WERI-Rb-1 (cell line): ENCODE data around the gene LHX3.

Experiments
- DNase-seq: peaks from one replicate; pipeline ENCODE4 v3.0.0-alpha.2; 2020
- H3K27ac ChIP-seq: fragments of 250-450 bp; sonication (Bioruptor Pico); 2 replicates; pipeline ENCODE4 v1.5.1; 2020; ENCODE audit warnings: mild to moderate bottlenecking, moderate library complexity
- H3K27me3 ChIP-seq: fragments of 250-450 bp; sonication (Bioruptor Pico); 2 replicates; pipeline ENCODE4 v1.5.1; 2021; ENCODE audit warnings: mild to moderate bottlenecking, low read depth, moderate library complexity; ENCODE audit not compliant: insufficient read depth, severe bottlenecking
- H3K36me3 ChIP-seq: fragments of 250-450 bp; sonication (Bioruptor Pico); 2 replicates; pipeline ENCODE4 v1.5.1; 2020; ENCODE audit warnings: mild to moderate bottlenecking, moderate library complexity
- H3K4me3 ChIP-seq: 2 replicates; pipeline ENCODE4 v1.5.1; 2011; ENCODE audit warnings: low read depth, mild to moderate bottlenecking, control low read depth, low read length
- H3K9me3 ChIP-seq: fragments of 250-450 bp; sonication (Bioruptor Pico); 2 replicates; pipeline ENCODE4 v1.5.1; 2021; ENCODE audit warnings: mild to moderate bottlenecking, moderate library complexity; ENCODE audit not compliant: severe bottlenecking
- TF ChIP-seq, protein P1 (sequence below): IDR thresholded peaks from 2 replicates; pipeline ENCODE4 v1.5.1; 2011; ENCODE audit warnings: low read depth, mild to moderate bottlenecking, control low read depth, inconsistent platforms, low read length

Gene LHX3

GRCh38 chr9:136159851-136160250, 45.1 kb downstream of the LHX3 start:
- TF ChIP-seq, protein P1, sequence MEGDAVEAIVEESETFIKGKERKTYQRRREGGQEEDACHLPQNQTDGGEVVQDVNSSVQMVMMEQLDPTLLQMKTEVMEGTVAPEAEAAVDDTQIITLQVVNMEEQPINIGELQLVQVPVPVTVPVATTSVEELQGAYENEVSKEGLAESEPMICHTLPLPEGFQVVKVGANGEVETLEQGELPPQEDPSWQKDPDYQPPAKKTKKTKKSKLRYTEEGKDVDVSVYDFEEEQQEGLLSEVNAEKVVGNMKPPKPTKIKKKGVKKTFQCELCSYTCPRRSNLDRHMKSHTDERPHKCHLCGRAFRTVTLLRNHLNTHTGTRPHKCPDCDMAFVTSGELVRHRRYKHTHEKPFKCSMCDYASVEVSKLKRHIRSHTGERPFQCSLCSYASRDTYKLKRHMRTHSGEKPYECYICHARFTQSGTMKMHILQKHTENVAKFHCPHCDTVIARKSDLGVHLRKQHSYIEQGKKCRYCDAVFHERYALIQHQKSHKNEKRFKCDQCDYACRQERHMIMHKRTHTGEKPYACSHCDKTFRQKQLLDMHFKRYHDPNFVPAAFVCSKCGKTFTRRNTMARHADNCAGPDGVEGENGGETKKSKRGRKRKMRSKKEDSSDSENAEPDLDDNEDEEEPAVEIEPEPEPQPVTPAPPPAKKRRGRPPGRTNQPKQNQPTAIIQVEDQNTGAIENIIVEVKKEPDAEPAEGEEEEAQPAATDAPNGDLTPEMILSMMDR = no peak
- H3K36me3 ChIP-seq = no peaks in the 10 kb centered on the region
- H3K27me3 ChIP-seq = no peaks in the 10 kb centered on the region
- H3K27ac ChIP-seq = peak overlapping the region; percentile 86
- H3K9me3 ChIP-seq = no peaks in the 10 kb centered on the region
- DNase-seq = no peak
- H3K4me3 ChIP-seq = no peak overlapping the region

- Histone ChIP-seq H3K36me3 (no peaks in the 10 kb centered on the region), H3K27ac (peak overlapping the region; percentile 59), H3K9me3 (no peaks in the 10 kb centered on the region), H3K4me3 (no peak overlapping the region), H3K27me3 (no peaks in the 10 kb centered on the region)
- TF ChIP-seq, protein P1 = no peak
- DNase-seq = no peak
Observed at GRCh38 chr9:136157477-136158265, 47.3 kb downstream of the LHX3 start.

DNA sequence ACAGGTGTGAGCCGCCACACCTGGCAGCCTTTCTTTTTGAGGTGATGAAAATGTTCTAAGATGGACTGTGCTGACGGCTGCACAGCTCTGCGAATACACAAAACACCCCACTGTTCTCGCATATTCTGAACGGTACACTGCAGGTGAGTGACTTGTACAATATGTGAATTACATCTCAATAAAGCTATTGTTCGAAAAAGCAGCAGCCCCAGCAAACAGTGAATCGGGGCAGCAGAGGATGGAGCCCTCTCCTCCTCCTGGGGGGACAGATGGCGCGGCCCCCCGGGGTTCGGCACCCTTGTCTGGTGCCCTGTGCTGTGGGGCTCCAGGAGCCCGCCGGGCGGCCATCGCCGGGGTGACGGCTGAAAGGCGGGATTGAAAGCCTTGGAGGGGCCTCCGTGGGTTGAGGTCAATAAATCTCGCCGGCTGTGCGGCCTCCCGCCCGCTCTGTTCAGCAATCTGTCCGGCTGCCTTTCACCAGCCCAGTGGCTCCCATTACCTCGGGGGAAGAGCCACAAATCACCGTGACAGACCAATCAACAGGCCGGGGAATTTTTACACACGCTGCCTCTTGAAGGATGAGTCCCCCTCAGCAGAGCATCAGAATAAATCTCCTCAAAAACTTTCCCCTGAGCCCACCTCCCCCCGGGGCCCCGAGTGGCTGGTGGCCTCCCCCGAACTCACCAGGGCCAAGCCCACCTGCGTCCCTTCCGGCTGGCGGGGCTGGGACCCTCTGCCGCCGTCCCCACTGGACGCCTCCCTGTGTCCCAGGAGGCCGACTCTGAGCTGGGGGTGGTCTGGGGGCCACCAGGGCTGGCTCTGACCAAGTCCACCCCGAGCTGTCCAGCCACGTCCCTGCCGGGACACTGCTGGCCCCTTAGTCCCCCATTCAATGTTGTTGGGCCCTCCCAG, 48.5 kb downstream of the LHX3 start:
- 0 out of 2 replicates have a peak, but pooled peaks cover under 1% of the 10 kb centered on the region for H3K36me3 ChIP-seq
- H3K27ac ChIP-seq = peak overlapping the region; percentile 73
- H3K4me3 ChIP-seq = no peak overlapping the region
- TF ChIP-seq, protein P1 = no peak
- DNase-seq = peak; percentile 63
- no peaks in the 10 kb centered on the region for H3K9me3 ChIP-seq
- H3K27me3 ChIP-seq = no peaks in the 10 kb centered on the region

DNA sequence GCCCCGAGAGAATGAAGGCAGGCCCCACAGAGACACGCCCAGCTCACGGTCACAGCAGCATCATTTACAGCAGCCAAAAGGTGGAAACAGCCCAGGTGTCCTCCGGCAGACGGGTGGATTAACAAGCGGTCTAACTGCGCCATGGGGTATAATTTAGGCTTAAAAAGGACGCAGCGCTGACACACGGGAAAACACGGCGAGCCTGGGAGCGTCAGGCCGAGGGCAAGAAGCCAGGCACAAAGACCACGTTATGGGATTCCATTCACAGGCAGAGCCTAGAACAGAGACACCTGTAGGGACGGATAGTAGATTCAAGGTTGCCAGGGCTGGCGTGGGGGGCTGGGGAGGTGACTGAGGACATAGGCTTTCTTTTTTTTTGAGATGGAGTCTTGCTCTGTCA, 49.4 kb downstream of the LHX3 start:
- Histone ChIP-seq H3K27ac (peak overlapping the region; percentile 73), H3K36me3 (0 out of 2 replicates have a peak, but pooled peaks cover 2% of the 10 kb centered on the region), H3K27me3 (no peaks in the 10 kb centered on the region), H3K4me3 (no peak overlapping the region), H3K9me3 (no peaks in the 10 kb centered on the region)
- TF ChIP-seq, protein P1 = no peak
- no peak for DNase-seq

DNA sequence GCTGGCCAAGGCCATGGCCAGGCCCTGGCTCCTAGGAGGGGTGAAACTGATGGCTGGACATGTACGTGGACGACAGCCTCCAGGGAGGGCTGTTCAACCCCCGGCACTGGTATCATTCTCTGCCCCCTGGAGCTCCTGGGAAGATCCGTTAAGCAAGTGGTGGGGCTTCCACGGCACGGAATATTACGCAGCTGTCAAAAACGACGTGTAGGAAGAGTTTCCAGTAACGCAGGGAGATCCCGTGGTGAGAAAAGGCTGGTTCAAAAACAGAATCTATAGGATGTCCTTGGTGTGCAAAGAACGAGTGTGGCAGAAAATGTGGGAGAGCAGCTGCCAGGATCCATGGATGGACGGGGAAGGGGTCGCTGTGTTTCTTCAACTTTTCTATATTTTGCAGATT, 50.0 kb downstream of the LHX3 start:
- Histone ChIP-seq H3K4me3 (no peak overlapping the region), H3K27ac (peak overlapping the region; percentile 73), H3K27me3 (no peaks in the 10 kb centered on the region), H3K36me3 (0 out of 2 replicates have a peak, but pooled peaks cover 2% of the 10 kb centered on the region), H3K9me3 (no peaks in the 10 kb centered on the region)
- no peak for DNase-seq
- TF ChIP-seq, protein P1 = no peak
